ENCODE measurements around the gene GATAD2A. TPM values are rescaled to one million over a fixed set of nuclear protein-coding genes. Genes with fewer than 3 reads are reported as not detected.

GATAD2A gene
- total RNA-seq, 1 donor from 2014 or later: 139 TPM

DNA sequence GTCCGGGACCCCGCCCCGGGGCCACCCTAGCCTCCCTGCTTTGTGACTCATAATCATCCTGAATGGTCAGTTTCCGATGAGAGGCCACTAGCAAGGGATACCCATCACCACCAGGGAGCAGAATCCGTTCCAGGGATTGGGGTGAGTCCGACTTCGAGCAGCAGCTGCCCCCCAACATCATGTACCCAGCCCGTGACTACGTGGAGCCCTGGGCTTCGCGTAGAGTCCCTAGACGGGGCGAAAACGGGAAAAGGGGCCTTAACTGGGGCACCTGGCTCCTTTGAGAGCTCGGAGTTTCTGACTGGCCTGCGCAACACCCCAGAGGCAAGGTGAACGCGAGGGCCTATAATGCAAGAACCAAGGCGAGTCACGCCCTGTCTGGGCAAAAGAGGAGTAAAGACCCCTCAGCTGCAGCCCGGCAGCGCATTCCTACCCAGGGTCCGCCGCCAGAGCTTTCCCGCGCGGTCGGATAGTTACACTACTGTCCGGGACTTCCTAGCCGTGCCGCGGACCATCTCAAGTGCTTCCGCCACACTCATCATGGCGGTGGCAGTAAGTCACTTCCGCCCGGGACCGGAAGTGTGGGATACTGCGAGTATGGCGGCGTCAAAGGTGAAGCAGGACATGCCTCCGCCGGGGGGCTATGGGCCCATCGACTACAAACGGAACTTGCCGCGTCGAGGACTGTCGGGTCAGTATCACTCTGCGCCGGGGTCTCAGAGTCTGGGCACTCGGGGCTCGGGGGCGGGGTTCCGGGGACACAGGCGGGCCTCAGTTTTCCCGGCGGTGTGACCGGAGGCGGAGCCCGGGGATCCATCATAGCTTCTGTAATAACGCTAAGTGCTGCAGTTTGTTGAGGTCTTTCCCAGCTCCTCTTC is 110.4 kb downstream of the GATAD2A start, which contains the start of gene NDUFA13:
Gene NDUFA13, plus strand, starts transcription at position 584 of the 878 bp plus-strand sequence. Its CDS starts 14 bp downstream, at position 598.
- peak; percentile 93 for DNase-seq (ENCODE audit: low spot score)
- Mint-ChIP-seq H3K27me3 (ENCODE audit: insufficient read depth) (no peaks in the 10 kb centered on the region), H3K36me3 (ENCODE audit: low read depth) (peaks cover 20% of the 10 kb centered on the region), H3K4me3 (peak within 1 kb of the TSS; percentile 92), H3K27ac (peak within 1 kb of the TSS; percentile 94), H3K9me3 (no peaks in the 10 kb centered on the region), H3K4me1 (ENCODE audit: low read depth) (peaks cover 8% of the 10 kb centered on the region)
- intact Hi-C loops (cut with micrococcal nuclease): loop anchor here (1.0 kb wide), 4 partner anchors 25 to 324 kb away; partner anchors contain the start of genes BORCS8, GATAD2A and RFXANK

DNA sequence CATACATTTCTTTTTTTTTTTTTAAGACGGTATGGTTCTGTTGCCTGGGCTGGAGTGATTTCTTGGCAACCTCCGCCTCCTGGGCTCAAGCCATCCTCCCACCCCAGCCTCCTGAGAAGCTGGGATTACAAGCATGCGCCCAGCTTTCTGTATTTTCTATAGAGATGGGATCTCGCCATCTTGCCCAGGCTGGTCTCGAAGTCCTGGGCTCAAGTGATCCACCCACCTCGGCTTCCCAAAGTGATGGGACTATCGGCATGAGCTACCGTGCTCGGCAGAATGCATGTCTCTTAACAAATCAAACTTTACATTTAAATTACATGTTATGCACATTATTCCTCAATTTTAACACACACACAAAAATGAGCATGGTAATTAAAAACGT is 111.8 kb downstream of the GATAD2A start:
- H3K36me3 Mint-ChIP-seq (ENCODE audit: low read depth): peaks cover 22% of the 10 kb centered on the region
- H3K4me3 Mint-ChIP-seq: peak overlapping the region; percentile 92
- no peak for DNase-seq (ENCODE audit: low spot score)
- no peaks in the 10 kb centered on the region for H3K27me3 Mint-ChIP-seq (ENCODE audit: insufficient read depth)
- no peaks in the 10 kb centered on the region for H3K9me3 Mint-ChIP-seq
- peaks cover 11% of the 10 kb centered on the region for H3K4me1 Mint-ChIP-seq (ENCODE audit: low read depth)
- no peak overlapping the region for H3K27ac Mint-ChIP-seq
- intact Hi-C loops (cut with micrococcal nuclease): no loop called here

DNA sequence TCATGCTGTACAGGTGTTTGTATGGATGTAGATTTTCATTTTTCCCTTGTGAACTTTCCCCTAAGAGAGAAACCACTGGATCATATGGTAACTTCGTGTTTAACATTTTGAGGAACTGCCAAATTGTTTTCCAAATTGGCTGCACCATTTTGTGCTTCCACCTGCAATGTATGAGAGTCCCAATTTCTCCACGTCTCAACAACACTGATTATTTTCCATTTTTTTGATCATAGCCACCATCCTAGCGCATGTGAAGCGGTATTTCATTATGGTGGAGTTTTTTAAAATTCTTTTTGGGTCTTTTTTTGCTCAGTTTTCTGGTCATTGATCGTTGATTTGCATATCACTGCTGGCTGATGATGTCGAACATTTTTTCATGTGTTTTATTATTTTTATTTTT is 115.5 kb downstream of the GATAD2A start:
- H3K27ac Mint-ChIP-seq: no peak overlapping the region

DNA sequence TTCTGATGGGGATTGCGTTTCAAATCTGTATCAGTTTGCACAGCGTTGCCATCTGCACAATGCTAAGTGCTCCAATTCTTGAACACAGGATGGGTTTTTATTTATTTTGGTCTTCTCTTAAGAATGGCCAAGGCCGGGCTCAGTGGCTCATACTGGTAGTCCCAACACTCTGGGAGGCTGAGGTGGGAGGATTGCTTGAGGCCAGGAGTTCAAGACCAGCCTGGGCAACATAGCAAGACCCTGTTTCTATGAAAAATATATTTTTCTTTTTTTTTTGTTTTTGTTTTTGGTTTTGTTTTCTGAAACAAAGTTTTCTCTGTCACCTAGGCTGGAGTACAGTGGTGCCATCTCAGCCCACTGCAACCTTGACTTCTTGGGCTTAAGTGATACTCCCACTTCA is 117.7 kb downstream of the GATAD2A start:
- Mint-ChIP-seq H3K36me3 (ENCODE audit: low read depth) (peaks cover 19% of the 10 kb centered on the region), H3K9me3 (no peaks in the 10 kb centered on the region), H3K27ac (no peak overlapping the region)

More for the DNA sequence above, 115.5 kb downstream of the GATAD2A start:
- no peaks in the 10 kb centered on the region for H3K9me3 Mint-ChIP-seq
- no peak for DNase-seq (ENCODE audit: low spot score)
- H3K36me3 Mint-ChIP-seq (ENCODE audit: low read depth): peaks cover 19% of the 10 kb centered on the region
- no peaks in the 10 kb centered on the region for H3K27me3 Mint-ChIP-seq (ENCODE audit: insufficient read depth)
- no peak overlapping the region for H3K4me3 Mint-ChIP-seq
- intact Hi-C loops (cut with micrococcal nuclease): no loop called here
- H3K4me1 Mint-ChIP-seq (ENCODE audit: low read depth): peaks cover 11% of the 10 kb centered on the region

DNA sequence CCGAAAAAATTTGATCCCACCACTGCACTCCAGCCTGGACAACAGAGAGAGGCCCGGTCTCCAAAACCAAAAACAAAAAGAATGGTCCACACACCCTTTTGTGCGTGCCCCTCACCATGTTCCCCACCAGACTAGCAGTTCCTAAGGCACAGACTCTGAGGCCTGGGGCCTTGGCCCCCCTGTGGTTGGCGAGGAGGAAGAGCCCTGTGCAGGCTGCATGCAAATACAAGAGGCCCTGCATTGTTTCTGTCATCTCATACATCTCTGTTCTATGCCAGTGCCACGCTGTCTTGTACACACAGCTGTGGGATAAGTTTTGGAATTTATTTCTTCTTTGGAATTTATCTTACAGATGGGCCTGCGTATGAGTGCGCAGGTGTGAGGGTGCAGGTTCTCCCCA is 118.6 kb downstream of the GATAD2A start:
- intact Hi-C loops (cut with micrococcal nuclease): no loop called here
- H3K4me1 Mint-ChIP-seq (ENCODE audit: low read depth): peaks cover 10% of the 10 kb centered on the region
- no peaks in the 10 kb centered on the region for H3K27me3 Mint-ChIP-seq (ENCODE audit: insufficient read depth)
- H3K4me3 Mint-ChIP-seq: no peak overlapping the region
- no peak for DNase-seq (ENCODE audit: low spot score)
- H3K36me3 Mint-ChIP-seq (ENCODE audit: low read depth): peaks cover 18% of the 10 kb centered on the region
- H3K27ac Mint-ChIP-seq: no peak overlapping the region
- no peaks in the 10 kb centered on the region for H3K9me3 Mint-ChIP-seq

More for the DNA sequence above, 117.7 kb downstream of the GATAD2A start:
- intact Hi-C loops (cut with micrococcal nuclease): no loop called here
- Mint-ChIP-seq H3K4me3 (no peak overlapping the region), H3K27me3 (ENCODE audit: insufficient read depth) (no peaks in the 10 kb centered on the region), H3K4me1 (ENCODE audit: low read depth) (peaks cover 11% of the 10 kb centered on the region)
- DNase-seq (ENCODE audit: low spot score): no peak

DNA sequence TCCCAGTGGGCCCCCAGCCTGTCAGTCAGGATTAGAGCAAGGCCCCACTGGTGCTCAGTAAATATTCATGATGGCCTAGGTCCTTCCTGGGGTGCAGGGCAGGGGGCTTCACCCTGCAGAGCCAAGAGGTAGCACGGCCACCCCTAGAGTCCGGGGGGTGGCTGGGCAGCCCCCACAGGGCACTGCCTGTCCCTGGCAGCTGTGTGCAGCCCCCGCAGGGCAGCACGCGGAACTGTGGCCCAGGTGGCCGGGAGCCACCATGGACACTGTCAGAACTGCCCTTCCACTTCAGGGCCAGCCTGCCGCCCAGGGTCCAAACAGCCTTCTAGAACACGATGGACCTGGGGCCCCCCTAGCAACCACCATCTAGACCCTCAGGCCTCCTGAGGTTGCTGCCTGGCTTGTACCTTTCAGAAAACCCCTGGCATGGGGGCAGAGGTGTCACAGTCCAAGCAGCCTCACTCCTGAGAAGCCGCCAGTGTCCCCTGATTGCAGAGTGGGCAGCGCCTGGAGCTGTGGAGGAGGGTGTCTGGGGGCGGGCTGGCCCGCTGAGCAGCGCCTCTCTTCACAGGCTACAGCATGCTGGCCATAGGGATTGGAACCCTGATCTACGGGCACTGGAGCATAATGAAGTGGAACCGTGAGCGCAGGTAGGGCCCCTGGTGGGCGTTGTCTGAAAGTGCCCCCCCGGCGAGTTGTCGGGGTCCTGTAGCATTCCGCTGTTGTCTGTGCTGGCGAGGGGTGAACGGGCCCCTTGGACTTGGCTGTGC is 120.3 kb downstream of the GATAD2A start:
- Mint-ChIP-seq H3K36me3 (ENCODE audit: low read depth) (peaks cover 6% of the 10 kb centered on the region), H3K4me1 (ENCODE audit: low read depth) (peaks cover 3% of the 10 kb centered on the region), H3K27ac (no peak overlapping the region), H3K9me3 (no peaks in the 10 kb centered on the region), H3K27me3 (ENCODE audit: insufficient read depth) (no peaks in the 10 kb centered on the region), H3K4me3 (no peak overlapping the region)
- no peak for DNase-seq (ENCODE audit: low spot score)
- intact Hi-C loops (cut with micrococcal nuclease): no loop called here

DNA sequence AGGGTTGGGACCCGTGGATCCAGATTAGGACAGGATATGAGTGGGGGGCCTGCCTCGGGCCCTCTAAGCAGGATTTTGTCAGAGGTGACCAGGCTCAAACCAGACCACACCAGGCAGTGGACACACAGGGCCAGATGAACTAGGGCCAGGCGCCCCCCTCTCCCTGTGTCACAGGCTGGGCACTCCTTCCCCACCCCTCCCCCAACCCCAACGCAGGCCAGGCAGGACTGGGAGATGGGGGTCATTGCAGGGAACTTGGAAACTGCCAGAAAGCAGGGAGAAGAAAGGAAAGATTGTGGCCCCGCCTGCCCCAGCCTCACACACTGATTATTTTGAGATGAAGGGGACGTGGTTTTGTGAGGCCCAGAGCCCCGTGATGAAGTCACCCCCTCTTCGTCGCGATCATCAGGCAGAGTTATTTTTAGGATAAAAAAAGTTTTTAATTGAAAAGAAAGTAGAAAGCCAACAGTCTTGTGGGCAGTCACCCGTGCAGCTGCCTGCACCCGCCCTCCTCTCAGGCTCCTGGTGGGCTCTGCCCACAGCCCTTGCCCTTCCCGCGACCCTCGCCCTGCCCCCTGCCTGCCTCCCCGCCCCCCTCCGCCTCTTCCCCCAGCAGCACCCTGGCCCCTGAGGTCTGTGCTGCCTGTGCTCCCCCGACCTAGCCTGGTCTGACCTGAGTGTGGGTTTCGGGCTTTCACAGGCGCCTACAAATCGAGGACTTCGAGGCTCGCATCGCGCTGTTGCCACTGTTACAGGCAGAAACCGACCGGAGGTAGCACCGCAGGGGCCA is 121.3 kb downstream of the GATAD2A start:
- Mint-ChIP-seq H3K27me3 (ENCODE audit: insufficient read depth) (no peaks in the 10 kb centered on the region), H3K9me3 (no peaks in the 10 kb centered on the region)

DNA sequence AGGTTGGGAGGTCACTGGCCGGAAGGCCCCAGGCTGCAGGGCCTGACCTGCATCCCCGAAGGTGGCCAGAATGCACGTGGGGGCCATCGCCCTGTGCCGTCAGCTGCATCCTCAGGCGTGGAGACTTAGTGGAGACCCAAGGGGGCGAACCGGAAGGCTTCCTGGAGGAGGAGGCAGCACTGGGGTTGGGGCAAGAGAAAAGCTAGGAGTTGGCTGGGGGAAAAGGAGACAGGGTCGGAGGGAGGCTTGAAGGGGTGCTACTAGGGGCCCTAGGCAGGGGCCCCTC is 121.8 kb downstream of the GATAD2A start:
- DNase-seq (ENCODE audit: low spot score): no peak
- H3K9me3 Mint-ChIP-seq: no peaks in the 10 kb centered on the region
- H3K27ac Mint-ChIP-seq: no peak overlapping the region
- intact Hi-C loops (cut with micrococcal nuclease): no loop called here
- H3K36me3 Mint-ChIP-seq (ENCODE audit: low read depth): peaks cover 9% of the 10 kb centered on the region
- no peak overlapping the region for H3K4me3 Mint-ChIP-seq
- H3K4me1 Mint-ChIP-seq (ENCODE audit: low read depth): no peaks in the 10 kb centered on the region
- H3K27me3 Mint-ChIP-seq (ENCODE audit: insufficient read depth): no peaks in the 10 kb centered on the region

More for the DNA sequence above, 121.3 kb downstream of the GATAD2A start:
- Mint-ChIP-seq H3K4me3 (no peak overlapping the region), H3K36me3 (ENCODE audit: low read depth) (peaks cover 5% of the 10 kb centered on the region), H3K4me1 (ENCODE audit: low read depth) (no peaks in the 10 kb centered on the region), H3K27ac (no peak overlapping the region)
- no peak for DNase-seq (ENCODE audit: low spot score)
- intact Hi-C loops (cut with micrococcal nuclease): no loop called here

DNA sequence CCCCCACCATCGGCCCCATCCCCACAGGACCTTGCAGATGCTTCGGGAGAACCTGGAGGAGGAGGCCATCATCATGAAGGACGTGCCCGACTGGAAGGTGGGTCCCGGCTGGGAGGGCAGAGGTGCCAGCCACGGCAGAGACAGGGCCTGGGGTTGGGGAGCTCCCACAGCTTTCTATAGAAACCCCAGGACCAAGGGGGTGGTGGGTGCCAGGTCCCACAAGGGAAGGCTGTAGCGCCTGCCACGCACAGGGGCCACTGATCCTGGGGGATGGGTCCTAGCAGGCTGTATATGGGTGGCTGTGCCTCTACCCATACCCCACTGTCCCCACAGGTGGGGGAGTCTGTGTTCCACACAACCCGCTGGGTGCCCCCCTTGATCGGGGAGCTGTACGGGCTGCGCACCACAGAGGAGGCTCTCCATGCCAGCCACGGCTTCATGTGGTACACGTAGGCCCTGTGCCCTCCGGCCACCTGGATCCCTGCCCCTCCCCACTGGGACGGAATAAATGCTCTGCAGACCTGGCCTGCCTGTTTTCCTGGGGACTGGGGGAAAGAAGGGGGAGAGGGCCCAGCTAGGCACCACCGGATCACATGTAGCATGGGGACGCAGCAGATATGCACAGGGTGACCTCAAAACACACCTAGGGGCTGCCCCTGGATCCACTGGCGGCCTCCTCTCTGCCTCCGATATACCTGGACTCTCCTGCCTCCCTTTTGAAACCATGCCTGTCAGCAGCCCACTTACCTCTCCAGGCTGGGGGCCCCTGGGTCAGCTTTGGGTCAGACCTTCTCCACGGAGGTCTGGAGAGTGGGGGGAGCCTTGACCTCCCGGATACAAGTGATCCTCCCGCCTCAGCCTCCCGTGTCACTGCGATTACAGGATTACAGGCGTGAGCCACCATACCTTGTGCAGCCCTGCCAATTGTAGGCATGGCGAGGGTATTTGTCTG is 122.5 kb downstream of the GATAD2A start:
- no peaks in the 10 kb centered on the region for H3K4me1 Mint-ChIP-seq (ENCODE audit: low read depth)
- no peaks in the 10 kb centered on the region for H3K27me3 Mint-ChIP-seq (ENCODE audit: insufficient read depth)
- no peak for DNase-seq (ENCODE audit: low spot score)
- H3K4me3 Mint-ChIP-seq: no peak overlapping the region
- intact Hi-C loops (cut with micrococcal nuclease): no loop called here
- H3K9me3 Mint-ChIP-seq: no peaks in the 10 kb centered on the region
- peaks cover 9% of the 10 kb centered on the region for H3K36me3 Mint-ChIP-seq (ENCODE audit: low read depth)
- no peak overlapping the region for H3K27ac Mint-ChIP-seq

DNA sequence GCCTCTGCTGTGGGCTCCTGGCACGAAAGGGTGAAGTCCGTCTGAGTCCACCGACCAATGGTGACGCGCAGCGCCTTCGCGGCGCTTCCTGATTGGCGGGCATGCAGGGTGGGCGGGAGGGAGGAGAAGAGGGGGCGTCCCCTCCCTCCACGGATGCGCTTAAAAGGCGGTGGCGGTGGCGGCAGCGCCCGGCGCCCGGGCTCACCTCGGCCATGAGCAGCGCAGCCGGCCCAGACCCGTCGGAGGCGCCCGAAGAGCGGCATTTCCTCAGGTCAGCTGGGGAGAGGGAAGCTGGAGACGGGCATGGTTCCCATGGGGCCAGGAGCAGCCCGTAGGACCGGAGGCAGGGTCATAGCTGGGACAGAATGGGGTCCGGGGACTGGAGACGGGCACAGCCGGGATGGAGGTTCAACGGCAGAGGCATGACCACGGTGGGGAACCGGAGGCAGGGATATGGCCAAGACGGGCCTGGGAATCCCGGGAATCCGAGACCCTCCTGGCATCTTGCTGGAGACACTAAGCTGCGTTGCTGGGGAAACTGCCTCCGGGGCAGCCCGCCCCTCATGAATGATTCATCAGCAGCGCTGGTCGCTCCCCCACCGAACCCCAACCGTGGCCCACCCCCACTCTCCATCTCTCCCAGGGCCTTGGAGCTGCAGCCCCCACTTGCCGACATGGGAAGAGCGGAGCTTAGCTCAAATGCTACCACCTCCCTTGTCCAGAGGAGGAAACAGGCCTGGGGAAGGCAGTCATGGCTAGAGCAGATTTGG is 123.4 kb downstream of the GATAD2A start, which contains the start of gene YJEFN3:
Gene YJEFN3, plus strand, starts transcription at position 191 of the 770 bp plus-strand sequence. Its CDS starts 22 bp downstream, at position 213.
- Mint-ChIP-seq H3K4me3 (no peak within 1 kb of the TSS), H3K4me1 (ENCODE audit: low read depth) (peaks cover 3% of the 10 kb centered on the region), H3K27me3 (ENCODE audit: insufficient read depth) (no peaks in the 10 kb centered on the region), H3K9me3 (no peaks in the 10 kb centered on the region), H3K36me3 (ENCODE audit: low read depth) (peaks cover 9% of the 10 kb centered on the region), H3K27ac (no peak within 1 kb of the TSS)
- intact Hi-C loops (cut with micrococcal nuclease): no loop called here
- DNase-seq (ENCODE audit: low spot score): no peak

DNA sequence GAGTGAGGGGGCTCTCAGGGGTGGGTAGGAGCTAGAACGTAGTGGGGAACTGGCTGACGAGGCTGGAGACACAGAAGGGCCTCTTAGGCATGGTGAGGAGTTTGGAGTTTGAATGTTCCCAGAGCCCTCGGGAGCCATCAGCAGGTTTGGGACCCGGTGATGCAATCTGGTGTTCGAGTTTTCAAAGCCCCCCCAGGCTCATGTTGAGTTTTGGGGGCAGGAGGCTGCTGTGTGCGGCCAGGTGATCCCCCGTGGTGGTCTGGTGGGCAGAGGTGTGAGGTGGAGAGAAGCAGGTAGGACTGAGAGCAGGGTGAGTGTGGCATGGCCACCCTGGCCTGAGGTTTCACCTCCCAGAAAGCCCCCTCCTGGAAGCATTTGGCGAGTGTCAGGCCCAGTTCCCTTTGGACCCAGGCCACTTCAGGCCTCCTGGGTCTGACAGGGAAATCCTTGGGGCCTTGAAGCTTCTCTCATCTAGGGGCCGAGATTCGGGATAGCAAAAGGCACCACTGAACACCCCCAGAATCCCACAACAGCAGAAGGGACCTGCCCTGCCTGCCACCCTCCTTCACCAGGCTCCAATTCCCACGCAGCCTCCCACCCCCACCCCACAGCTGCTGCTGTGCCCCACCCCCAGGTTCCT is 124.4 kb downstream of the GATAD2A start:
- Mint-ChIP-seq H3K27ac (no peak overlapping the region), H3K36me3 (ENCODE audit: low read depth) (peaks cover 9% of the 10 kb centered on the region), H3K4me3 (no peak overlapping the region), H3K27me3 (ENCODE audit: insufficient read depth) (no peaks in the 10 kb centered on the region), H3K4me1 (ENCODE audit: low read depth) (peaks cover 7% of the 10 kb centered on the region), H3K9me3 (no peaks in the 10 kb centered on the region)
- intact Hi-C loops (cut with micrococcal nuclease): loop anchor here (5.0 kb wide), 1 partner anchor 337 kb away; the partner anchor contains the start of gene ZNF253
- DNase-seq (ENCODE audit: low spot score): no peak
